Suprapubic skin (tissue), 4 donors: Measurements from ENCODE around the gene TSNAX.

Experiments used
- EP300 ChIP-seq: sonication (generic); formaldehyde crosslinking; IDR thresholded peaks from one replicate; pipeline ENCODE4 v1.6.1; 2017; ENCODE audit warnings: antibody characterized with exemption
- POLR2A ChIP-seq, 2 donors: fragments of 450-650 bp; IDR thresholded peaks; one replicate each; pipeline ENCODE4 v1.6.1; 2017; ENCODE audit warnings: antibody characterized with exemption in 2 of 2, mild to moderate bottlenecking in 2 of 2, moderate library complexity in 2 of 2
- POLR2AphosphoS5 ChIP-seq, 3 donors: sonication (generic); formaldehyde crosslinking; IDR thresholded peaks; one replicate each; pipeline ENCODE4 v1.6.1; 2017; ENCODE audit warnings: antibody characterized with exemption in 3 of 3
- TF ChIP-seq, protein P1 (sequence below), 2 donors: fragments of 200-600 bp in 1 of 2; fragments of 450-650 bp in 1 of 2; sonication (generic) in 1 of 2; IDR thresholded peaks; one replicate each; pipeline ENCODE4 v1.5.1; 2016 to 2019; ENCODE audit warnings: antibody characterized with exemption in 2 of 2, mild to moderate bottlenecking in 1 of 2, moderate library complexity in 1 of 2

DNA sequence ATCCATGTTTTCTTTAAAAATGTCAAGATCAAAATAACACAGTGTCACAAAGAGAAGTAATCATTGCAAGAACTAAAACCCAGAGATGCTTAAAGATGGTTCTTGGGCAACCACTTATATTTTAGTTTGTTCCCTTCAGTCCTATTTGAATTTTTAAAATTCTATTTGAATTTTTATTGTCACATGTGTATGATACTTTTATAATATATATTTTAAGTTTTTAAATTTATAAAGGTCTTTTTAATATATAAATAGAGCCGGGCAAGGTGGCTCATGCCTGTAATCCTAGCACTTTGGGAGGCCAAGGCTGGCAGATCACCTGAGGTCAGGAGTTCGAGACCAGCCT lies 75.8 kb downstream of the TSNAX start:
- TF ChIP-seq, protein P1, sequence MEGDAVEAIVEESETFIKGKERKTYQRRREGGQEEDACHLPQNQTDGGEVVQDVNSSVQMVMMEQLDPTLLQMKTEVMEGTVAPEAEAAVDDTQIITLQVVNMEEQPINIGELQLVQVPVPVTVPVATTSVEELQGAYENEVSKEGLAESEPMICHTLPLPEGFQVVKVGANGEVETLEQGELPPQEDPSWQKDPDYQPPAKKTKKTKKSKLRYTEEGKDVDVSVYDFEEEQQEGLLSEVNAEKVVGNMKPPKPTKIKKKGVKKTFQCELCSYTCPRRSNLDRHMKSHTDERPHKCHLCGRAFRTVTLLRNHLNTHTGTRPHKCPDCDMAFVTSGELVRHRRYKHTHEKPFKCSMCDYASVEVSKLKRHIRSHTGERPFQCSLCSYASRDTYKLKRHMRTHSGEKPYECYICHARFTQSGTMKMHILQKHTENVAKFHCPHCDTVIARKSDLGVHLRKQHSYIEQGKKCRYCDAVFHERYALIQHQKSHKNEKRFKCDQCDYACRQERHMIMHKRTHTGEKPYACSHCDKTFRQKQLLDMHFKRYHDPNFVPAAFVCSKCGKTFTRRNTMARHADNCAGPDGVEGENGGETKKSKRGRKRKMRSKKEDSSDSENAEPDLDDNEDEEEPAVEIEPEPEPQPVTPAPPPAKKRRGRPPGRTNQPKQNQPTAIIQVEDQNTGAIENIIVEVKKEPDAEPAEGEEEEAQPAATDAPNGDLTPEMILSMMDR (IDR thresholded peaks at IDR 0.05): no peak
- TF ChIP-seq POLR2A (IDR thresholded peaks at IDR 0.05) (no peak), POLR2AphosphoS5 (IDR thresholded peaks at IDR 0.05) (no peak), EP300 (no peak)
